ENCODE results near the gene MIB1.
A peak's percentile ranks its signal among the peaks of the same experiment; 100 is the strongest.

Gene MIB1

DNA sequence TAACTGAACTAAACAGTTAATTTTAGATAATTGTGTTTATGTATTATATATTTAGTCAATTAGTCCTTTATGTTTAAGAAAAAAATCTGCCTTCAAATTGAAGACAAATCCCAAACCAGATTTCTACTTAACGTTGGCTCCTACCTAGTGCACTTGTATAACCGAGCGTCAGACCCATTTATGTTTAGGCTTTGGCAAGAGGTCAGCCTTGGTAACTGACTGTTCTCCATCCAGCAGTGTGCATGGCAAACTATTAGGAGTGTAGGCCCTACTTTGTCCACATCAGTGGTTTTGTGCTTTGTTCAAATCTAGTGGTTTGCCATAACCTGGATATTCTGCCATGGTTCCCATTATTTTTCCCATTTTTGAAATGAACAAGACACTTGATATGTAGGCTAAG, 114.8 kb downstream of the MIB1 start:
- POLR2A ChIA-PET, result no interaction called here
- TF ChIP-seq, protein P1, sequence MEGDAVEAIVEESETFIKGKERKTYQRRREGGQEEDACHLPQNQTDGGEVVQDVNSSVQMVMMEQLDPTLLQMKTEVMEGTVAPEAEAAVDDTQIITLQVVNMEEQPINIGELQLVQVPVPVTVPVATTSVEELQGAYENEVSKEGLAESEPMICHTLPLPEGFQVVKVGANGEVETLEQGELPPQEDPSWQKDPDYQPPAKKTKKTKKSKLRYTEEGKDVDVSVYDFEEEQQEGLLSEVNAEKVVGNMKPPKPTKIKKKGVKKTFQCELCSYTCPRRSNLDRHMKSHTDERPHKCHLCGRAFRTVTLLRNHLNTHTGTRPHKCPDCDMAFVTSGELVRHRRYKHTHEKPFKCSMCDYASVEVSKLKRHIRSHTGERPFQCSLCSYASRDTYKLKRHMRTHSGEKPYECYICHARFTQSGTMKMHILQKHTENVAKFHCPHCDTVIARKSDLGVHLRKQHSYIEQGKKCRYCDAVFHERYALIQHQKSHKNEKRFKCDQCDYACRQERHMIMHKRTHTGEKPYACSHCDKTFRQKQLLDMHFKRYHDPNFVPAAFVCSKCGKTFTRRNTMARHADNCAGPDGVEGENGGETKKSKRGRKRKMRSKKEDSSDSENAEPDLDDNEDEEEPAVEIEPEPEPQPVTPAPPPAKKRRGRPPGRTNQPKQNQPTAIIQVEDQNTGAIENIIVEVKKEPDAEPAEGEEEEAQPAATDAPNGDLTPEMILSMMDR (IDR thresholded peaks at IDR 0.05; ENCODE audit: control extremely low read depth, extremely low read depth, low read depth, missing control alignments), result no peak

DNA sequence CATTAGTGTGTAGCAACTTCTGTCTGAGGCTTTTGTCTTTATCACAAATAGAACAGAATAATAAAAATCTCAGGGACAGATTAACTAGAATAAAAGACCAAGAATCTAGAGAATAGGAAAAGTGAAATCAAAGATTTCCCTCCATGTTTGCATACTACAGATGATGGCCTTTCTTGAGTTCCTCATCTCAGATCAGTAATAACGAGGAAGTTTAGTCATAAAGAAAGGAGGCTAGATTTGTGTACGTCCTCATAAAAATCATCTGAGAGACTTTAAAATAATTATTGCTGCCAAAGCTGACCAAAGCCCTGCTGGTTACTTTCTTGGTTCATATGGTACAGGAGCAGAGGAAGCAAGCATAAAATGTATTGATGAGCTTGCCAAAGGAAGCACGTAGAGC, 117.3 kb downstream of the MIB1 start:
- ChIA-PET POLR2A (no interaction called here), CTCF (no interaction called here)
- peak; percentile 37 for DNase-seq (ENCODE audit: extremely low spot score)
- TF ChIP-seq, protein P1 (IDR thresholded peaks at IDR 0.05; ENCODE audit: control extremely low read depth, extremely low read depth, low read depth, missing control alignments), result no peak

More for the DNA sequence above, 114.8 kb downstream of the MIB1 start:
- no peak for DNase-seq (ENCODE audit: extremely low spot score)
- CTCF ChIA-PET, result no interaction called here

DNA sequence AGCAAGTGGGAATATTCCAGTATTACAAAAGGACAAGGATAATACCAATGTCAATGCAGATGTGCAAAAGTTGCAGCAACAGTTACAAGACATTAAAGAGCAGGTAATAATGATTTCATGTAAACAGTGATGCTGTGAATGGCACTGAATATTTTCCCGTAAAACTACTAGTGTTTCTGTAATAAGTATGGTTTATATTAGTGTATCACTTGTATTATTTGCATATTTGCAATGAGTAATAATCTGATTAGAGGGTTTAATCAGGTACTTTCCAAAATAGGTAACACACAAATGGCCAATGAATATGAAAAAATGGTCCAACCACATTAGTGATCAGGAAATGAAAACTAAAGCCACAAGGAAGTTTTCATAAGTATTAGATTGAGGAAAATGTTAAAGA, 118.0 kb downstream of the MIB1 start:
- ChIA-PET CTCF (no interaction called here), POLR2A (no interaction called here)
- TF ChIP-seq, protein P1 (IDR thresholded peaks at IDR 0.05; ENCODE audit: control extremely low read depth, extremely low read depth, low read depth, missing control alignments), result no peak
- no peak for DNase-seq (ENCODE audit: extremely low spot score)

DNA sequence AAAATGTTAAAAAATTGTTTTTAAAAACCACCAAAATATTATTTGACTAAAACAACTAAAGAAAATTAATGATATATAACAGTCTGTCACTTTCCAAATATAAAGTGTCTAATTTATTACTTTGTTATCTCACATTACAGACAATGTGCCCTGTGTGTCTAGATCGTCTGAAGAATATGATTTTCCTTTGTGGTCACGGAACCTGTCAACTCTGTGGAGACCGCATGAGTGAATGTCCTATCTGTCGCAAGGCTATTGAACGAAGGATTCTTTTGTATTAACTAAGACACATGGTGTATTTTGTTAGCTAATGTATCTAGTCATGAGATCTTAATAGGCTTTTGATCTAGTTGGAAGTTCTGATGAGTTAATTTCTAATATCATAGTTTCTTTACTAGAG, 123.8 kb downstream of the MIB1 start:
- TF ChIP-seq, protein P1 (IDR thresholded peaks at IDR 0.05; ENCODE audit: control extremely low read depth, extremely low read depth, low read depth, missing control alignments), result no peak
- CTCF ChIA-PET, result no interaction called here
- no peak for DNase-seq (ENCODE audit: extremely low spot score)

DNA sequence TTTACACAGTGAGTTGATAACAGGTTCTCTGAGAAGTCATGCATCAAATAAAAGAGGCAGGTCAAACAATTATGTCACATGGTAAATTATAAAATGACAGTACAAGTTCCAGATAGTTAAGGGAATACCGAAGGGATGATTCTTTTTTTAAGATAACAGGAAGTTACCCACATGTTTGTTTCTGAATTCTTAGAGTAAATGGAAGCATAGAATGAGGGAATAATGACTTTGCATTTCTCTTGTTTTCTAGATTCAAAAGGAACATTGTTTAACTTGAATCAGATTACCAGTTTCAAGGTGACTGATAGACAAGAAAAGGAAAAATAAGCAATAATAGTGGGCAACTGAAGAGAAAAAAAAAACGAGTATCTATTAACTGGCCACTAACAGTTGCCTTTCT, 124.5 kb downstream of the MIB1 start:
- TF ChIP-seq, protein P1 (IDR thresholded peaks at IDR 0.05; ENCODE audit: control extremely low read depth, extremely low read depth, low read depth, missing control alignments), result no peak
- ChIA-PET CTCF (no interaction called here), POLR2A (no interaction called here)
- DNase-seq (ENCODE audit: extremely low spot score), result no peak

More for the DNA sequence above, 123.8 kb downstream of the MIB1 start:
- POLR2A ChIA-PET, result no interaction called here

DNA sequence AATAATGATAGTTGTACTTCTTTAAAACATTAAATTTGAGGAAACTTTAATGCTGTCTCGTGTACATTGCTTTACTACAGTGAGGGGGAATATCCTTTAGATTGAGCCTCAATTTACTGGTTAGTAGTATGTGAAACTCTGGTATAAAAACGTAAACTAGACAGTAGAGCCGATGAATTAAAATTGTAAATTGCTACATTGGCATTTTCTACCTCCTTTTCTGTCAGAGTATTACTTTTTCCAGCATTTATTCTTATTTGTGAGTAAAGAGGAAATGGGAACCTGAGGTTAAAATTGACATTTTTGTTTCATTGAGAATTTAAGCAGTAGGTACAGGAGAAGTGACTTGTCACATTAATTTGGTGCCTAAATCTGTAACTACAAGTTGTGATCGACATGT, 128.2 kb downstream of the MIB1 start:
- POLR2A ChIA-PET, result no interaction called here

More for the DNA sequence above, 128.2 kb downstream of the MIB1 start:
- TF ChIP-seq, protein P1 (IDR thresholded peaks at IDR 0.05; ENCODE audit: control extremely low read depth, extremely low read depth, low read depth, missing control alignments), result no peak
- CTCF ChIA-PET, result no interaction called here
- DNase-seq (ENCODE audit: extremely low spot score), result no peak

All from GM10248 (cell line).